A549 treated with GW870086 at 1 μM for 4 hours (cell line): ENCODE measurements around the gene BSPH1. TPM values are rescaled to one million over a fixed set of nuclear protein-coding genes. Genes with fewer than 3 reads are reported as not detected.

Source experiments
- total RNA-seq: library from RNA; stranded (reverse); fragments of 200-300 nt; extraction: Qiagen RNA extraction; gene quantifications from 5 replicates; pipeline ENCODE4 v1.2.3, GENCODE V29; 2022; ENCODE audit warnings: low read depth

The BSPH1 gene
- not detected in 5 replicates for total RNA-seq

DNA sequence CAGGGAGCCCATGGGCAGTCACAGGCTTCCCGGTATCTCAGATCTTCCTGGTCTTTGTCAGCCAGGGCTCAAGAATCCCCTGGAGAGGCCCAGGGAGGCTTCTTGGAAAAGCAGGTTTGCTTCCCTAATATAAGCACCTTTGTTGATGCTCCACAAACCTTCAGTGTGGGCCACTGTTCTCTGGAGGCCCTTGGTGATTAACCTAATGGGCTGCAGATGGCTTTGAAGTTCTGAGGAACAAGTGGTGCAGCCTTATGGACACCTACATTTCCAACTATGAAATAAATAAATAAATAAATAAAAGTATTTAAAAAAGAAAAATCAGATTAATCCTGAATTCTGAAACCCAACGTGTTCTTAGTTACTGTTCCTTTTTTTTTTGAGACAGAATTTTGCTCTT is at the start of gene BSPH1:
BSPH1 (minus strand) TSS at position 101 of the 400 bp plus-strand sequence; CDS start at position 12, 89 bp downstream.

DNA sequence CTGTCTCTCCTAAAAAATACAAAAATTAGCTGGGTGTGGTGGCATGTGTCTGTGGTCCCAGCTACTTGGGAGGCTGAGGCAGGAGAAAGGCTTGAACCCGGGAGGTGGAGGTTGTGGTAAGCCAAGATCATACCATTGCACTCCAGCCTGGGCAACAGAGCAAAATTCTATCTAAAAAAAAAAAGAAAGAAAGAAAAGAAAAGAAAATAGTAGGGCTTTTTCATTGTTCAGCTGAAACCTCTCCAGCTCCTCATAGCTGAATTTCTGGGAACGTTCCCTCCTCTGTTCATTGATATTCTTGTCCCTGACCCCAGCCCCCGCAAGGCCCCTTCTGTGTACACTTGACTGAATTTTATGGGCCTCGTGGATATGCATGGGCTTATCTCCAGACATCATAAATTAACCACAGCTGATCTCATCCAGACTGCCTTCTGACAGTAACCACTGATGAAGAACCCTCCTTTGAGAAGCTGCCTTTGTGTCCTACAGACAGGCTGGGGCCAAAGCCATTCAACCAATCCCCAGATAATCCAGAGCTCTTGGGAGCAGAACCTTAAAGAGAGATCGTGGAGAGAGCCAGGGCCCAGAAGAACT is 2.3 kb upstream of the BSPH1 start, which contains the start of gene ELSPBP1:
ELSPBP1 (plus strand) TSS at position 424 of the 594 bp plus-strand sequence. CDS start 14,036 bp downstream, outside the sequence.

Other genes starting within 250 kb of the BSPH1 start
- gene NOP53, start 246.6 kb downstream of the BSPH1 start, total RNA-seq = 227 to 278 TPM (median 248 TPM) in 5 replicates
- gene SELENOW, start 213.5 kb downstream of the BSPH1 start, total RNA-seq = 108 to 168 TPM (median 159 TPM) in 5 replicates
- gene TPRX1, start 187.6 kb downstream of the BSPH1 start, total RNA-seq = not detected in 5 replicates
- gene CRX, start 170.2 kb downstream of the BSPH1 start, total RNA-seq = not detected in 5 replicates
- gene TPRX2, start 132.9 kb downstream of the BSPH1 start, total RNA-seq = not detected in 5 replicates
- not detected in 5 replicates for gene SULT2A1, start 105.9 kb downstream of the BSPH1 start, total RNA-seq
- not detected in 5 replicates for gene ELSPBP1, start 2.5 kb upstream of the BSPH1 start, total RNA-seq
- not detected in 5 replicates for gene CABP5, start 51.9 kb upstream of the BSPH1 start, total RNA-seq
- gene PLA2G4C, start 118.6 kb upstream of the BSPH1 start, total RNA-seq = 7.9 to 17.2 TPM (median 10.4 TPM) in 5 replicates
- gene LIG1, start 178.2 kb upstream of the BSPH1 start, total RNA-seq = 56.5 to 65.6 TPM (median 62.2 TPM) in 5 replicates
- 4.8 to 6.7 TPM (median 6.3 TPM) in 5 replicates for gene ZSWIM9, start 178.5 kb upstream of the BSPH1 start, total RNA-seq